ENCODE data around the gene SARDH. TPM values are rescaled to one million over a fixed set of nuclear protein-coding genes. Genes with fewer than 3 reads are reported as not detected.

Gene SARDH
- total and polyA plus RNA-seq, 2 of the 13 experiments (the other 11 are each of a cell fraction or from before 2014, with no cell fraction given) = 11.6 to 34.9 TPM

GRCh38 chr9:133658442-133659431 is 79.4 kb downstream of the SARDH start (continued):
- peak; percentile 25; the same call in 1 of the 2 replicates for TF ChIP-seq NKX3-1 (CRISPR knock-in tag; IDR thresholded peaks at IDR 0.05)
- TF ChIP-seq THAP11 (CRISPR knock-in tag; IDR thresholded peaks at IDR 0.05) = no peak
- peak; percentile 92 for TF ChIP-seq ZC3H13 (CRISPR knock-in tag; IDR thresholded peaks at IDR 0.05)
- no peak for TF ChIP-seq GABPA (IDR thresholded peaks at IDR 0.05; ENCODE audit: low read depth, low read length)
- no peak for TF ChIP-seq GABPA (CRISPR knock-in tag; IDR thresholded peaks at IDR 0.05; ENCODE audit: low read depth)
- TF ChIP-seq HOXD1 (CRISPR knock-in tag; IDR thresholded peaks at IDR 0.05) = peak; percentile 56; the same call in 1 of the 2 replicates
- TF ChIP-seq MED13 (CRISPR knock-in tag; IDR thresholded peaks at IDR 0.05) = no peak
- TF ChIP-seq SSRP1 (CRISPR knock-in tag; IDR thresholded peaks at IDR 0.05) = no peak
- no peak for TF ChIP-seq ZSCAN22 (CRISPR knock-in tag; IDR thresholded peaks at IDR 0.05)
- peak; percentile 53; the same call in 1 of the 2 replicates for TF ChIP-seq SOX5 (CRISPR knock-in tag; IDR thresholded peaks at IDR 0.05; ENCODE audit: borderline replicate concordance)
- peak; percentile 74; the same call in 1 of the 2 replicates for TF ChIP-seq ZSCAN29 (CRISPR knock-in tag; conservative IDR thresholded peaks at IDR 0.05)
- peak; percentile 61; the same call in 1 of the 2 replicates for TF ChIP-seq ZNF788 (CRISPR knock-in tag; IDR thresholded peaks at IDR 0.05; ENCODE audit: borderline replicate concordance)
- no peak for TF ChIP-seq ZFYVE20 (CRISPR knock-in tag; IDR thresholded peaks at IDR 0.05; ENCODE audit: borderline replicate concordance, low read depth)
- TF ChIP-seq, protein P1, sequence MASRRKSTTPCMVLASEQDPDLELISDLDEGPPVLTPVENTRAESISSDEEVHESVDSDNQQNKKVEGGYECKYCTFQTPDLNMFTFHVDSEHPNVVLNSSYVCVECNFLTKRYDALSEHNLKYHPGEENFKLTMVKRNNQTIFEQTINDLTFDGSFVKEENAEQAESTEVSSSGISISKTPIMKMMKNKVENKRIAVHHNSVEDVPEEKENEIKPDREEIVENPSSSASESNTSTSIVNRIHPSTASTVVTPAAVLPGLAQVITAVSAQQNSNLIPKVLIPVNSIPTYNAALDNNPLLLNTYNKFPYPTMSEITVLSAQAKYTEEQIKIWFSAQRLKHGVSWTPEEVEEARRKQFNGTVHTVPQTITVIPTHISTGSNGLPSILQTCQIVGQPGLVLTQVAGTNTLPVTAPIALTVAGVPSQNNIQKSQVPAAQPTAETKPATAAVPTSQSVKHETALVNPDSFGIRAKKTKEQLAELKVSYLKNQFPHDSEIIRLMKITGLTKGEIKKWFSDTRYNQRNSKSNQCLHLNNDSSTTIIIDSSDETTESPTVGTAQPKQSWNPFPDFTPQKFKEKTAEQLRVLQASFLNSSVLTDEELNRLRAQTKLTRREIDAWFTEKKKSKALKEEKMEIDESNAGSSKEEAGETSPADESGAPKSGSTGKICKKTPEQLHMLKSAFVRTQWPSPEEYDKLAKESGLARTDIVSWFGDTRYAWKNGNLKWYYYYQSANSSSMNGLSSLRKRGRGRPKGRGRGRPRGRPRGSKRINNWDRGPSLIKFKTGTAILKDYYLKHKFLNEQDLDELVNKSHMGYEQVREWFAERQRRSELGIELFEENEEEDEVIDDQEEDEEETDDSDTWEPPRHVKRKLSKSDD (CRISPR knock-in tag; IDR thresholded peaks at IDR 0.05; ENCODE audit: low read depth) = peak; percentile 65
- TF ChIP-seq, protein P2, sequence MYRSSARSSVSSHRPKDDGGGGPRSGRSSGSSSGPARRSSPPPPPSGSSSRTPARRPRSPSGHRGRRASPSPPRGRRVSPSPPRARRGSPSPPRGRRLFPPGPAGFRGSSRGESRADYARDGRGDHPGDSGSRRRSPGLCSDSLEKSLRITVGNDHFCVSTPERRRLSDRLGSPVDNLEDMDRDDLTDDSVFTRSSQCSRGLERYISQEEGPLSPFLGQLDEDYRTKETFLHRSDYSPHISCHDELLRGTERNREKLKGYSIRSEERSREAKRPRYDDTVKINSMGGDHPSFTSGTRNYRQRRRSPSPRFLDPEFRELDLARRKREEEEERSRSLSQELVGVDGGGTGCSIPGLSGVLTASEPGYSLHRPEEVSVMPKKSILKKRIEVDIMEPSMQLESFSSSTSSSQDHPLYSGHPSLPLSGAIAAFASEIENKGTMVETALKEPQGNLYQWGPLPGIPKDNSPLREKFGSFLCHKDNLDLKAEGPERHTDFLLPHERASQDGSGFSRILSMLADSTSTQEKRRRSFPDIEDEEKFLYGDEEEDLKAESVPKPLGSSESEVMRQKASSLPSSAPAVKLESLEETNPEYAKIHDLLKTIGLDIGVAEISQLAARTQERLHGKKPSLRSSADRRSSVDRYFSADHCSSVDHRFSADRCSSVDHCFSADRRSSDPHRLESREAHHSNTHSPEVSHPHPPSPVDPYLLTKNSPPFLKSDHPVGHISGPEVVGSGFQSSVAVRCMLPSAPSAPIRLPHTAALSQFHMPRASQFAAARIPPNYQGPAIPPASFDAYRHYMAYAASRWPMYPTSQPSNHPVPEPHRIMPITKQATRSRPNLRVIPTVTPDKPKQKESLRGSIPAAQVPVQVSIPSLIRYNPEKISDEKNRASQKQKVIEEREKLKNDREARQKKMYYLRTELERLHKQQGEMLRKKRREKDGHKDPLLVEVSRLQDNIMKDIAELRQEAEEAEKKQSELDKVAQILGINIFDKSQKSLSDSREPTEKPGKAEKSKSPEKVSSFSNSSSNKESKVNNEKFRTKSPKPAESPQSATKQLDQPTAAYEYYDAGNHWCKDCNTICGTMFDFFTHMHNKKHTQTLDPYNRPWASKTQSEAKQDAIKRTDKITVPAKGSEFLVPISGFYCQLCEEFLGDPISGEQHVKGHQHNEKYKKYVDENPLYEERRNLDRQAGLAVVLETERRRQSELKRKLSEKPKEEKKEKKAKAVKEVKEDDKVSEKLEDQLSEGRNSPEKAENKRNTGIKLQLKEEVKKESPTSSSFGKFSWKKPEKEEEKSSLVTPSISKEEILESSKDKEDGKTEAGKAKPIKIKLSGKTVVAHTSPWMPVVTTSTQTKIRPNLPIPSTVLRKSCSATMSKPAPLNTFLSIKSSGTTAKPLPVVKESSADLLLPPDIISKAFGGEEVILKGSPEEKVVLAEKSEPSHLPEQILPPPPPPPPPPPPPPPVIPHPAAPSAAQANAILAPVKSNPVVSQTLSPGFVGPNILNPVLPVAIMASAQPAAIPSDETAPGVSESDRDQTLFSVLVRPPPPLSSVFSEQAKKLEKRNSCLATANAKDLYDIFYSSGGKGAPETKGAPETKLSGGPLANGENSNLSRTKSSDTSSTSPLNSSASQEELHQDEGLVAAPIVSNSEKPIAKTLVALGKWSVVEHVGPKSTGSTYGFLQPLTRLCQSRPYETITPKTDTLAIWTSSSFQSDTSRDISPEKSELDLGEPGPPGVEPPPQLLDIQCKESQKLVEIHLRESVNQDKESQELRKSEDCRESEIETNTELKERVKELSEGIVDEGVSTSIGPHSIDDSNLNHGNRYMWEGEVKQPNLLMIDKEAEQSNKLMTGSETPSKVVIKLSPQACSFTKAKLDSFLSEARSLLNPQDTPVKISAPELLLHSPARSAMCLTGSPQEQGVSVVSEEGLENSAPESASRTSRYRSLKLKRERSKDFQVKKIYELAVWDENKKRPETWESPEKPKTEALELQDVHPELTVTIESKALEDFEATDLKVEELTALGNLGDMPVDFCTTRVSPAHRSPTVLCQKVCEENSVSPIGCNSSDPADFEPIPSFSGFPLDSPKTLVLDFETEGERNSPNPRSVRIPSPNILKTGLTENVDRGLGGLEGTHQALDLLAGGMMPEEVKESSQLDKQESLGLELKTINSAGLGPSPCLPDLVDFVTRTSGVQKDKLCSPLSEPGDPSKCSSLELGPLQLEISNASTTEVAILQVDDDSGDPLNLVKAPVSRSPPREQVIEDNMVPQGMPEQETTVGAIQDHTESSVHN (CRISPR knock-in tag; IDR thresholded peaks at IDR 0.05) = no peak
- TF ChIP-seq ZBTB1 (CRISPR knock-in tag; IDR thresholded peaks at IDR 0.05; ENCODE audit: borderline replicate concordance) = no peak
- TF ChIP-seq POLR2AphosphoS2 (IDR thresholded peaks at IDR 0.05; ENCODE audit: low read depth, low read length) = no peak
- TF ChIP-seq ZNF670 (CRISPR knock-in tag; IDR thresholded peaks at IDR 0.05; ENCODE audit: borderline replicate concordance) = 0 out of 2 replicates have a peak, but pooled peaks have one; percentile 60
- TF ChIP-seq RAD51 (IDR thresholded peaks at IDR 0.05; ENCODE audit: borderline replicate concordance) = no peak
